ENCODE measurements around the gene POLK. TPM values are rescaled to one million over a fixed set of nuclear protein-coding genes. Genes with fewer than 3 reads are reported as not detected.

The POLK gene
- total RNA-seq, 1 donor, result 54.2 TPM

- no peak for DNase-seq (ENCODE audit: low read depth)
- TF ChIP-seq, protein P1, sequence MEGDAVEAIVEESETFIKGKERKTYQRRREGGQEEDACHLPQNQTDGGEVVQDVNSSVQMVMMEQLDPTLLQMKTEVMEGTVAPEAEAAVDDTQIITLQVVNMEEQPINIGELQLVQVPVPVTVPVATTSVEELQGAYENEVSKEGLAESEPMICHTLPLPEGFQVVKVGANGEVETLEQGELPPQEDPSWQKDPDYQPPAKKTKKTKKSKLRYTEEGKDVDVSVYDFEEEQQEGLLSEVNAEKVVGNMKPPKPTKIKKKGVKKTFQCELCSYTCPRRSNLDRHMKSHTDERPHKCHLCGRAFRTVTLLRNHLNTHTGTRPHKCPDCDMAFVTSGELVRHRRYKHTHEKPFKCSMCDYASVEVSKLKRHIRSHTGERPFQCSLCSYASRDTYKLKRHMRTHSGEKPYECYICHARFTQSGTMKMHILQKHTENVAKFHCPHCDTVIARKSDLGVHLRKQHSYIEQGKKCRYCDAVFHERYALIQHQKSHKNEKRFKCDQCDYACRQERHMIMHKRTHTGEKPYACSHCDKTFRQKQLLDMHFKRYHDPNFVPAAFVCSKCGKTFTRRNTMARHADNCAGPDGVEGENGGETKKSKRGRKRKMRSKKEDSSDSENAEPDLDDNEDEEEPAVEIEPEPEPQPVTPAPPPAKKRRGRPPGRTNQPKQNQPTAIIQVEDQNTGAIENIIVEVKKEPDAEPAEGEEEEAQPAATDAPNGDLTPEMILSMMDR (IDR thresholded peaks at IDR 0.05; ENCODE audit: insufficient read depth, low read length), result no peak
Measured at GRCh38 chr5:75538211-75538610, 26.5 kb downstream of the POLK start.

GRCh38 chr5:75545131-75545530 is 33.4 kb downstream of the POLK start:
- no peak for DNase-seq (ENCODE audit: low read depth)
- TF ChIP-seq, protein P1 (IDR thresholded peaks at IDR 0.05; ENCODE audit: insufficient read depth, low read length), result no peak
- no peak overlapping the region for H3K4me3 ChIP-seq (ENCODE audit: low read depth, low read length)

More at GRCh38 chr5:75538211-75538610, 26.5 kb downstream of the POLK start:
- H3K4me3 ChIP-seq (ENCODE audit: low read depth, low read length), result no peak overlapping the region

DNA sequence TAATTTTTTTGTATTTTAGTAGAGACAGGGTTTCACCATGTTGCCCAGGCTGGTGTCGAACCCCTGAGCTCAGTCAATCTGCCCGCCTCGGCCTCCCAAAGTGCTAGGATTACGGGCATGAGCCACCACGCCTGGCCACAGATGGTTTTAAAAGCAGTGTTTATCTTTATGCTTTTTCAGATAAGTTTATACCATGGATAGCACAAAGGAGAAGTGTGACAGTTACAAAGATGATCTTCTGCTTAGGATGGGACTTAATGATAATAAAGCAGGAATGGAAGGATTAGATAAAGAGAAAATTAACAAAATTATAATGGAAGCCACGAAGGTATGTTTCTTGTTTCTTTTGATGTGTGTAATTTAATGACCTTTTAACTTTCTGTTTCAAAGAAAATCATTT is 35.1 kb downstream of the POLK start:
- TF ChIP-seq, protein P1 (IDR thresholded peaks at IDR 0.05; ENCODE audit: insufficient read depth, low read length), result no peak

DNA sequence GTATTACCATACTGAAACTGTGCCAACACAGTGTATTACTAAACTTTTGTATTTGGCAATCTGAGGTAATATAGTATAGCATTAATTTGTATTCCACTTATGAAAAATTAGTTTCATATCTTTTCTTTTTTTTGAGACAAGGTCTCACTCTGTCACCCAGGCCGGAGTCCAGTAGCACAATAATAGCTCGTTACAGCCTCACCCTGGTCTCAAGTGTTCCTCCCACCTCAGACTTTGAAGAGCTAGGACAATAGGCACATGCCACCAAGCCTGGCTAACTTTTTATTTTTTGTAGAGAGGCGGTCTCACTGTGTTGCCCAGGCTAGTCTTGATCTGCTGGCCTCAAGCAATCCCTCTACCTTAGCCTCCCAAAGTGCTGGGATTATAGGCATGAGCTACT is 36.1 kb downstream of the POLK start:
- H3K4me3 ChIP-seq (ENCODE audit: low read depth, low read length), result no peak overlapping the region
- TF ChIP-seq, protein P1 (IDR thresholded peaks at IDR 0.05; ENCODE audit: insufficient read depth, low read length), result no peak
- DNase-seq (ENCODE audit: low read depth), result no peak

More for the DNA sequence above, 35.1 kb downstream of the POLK start:
- no peak overlapping the region for H3K4me3 ChIP-seq (ENCODE audit: low read depth, low read length)
- DNase-seq (ENCODE audit: low read depth), result no peak

GRCh38 chr5:75550597-75550996 is 38.9 kb downstream of the POLK start:
- DNase-seq (ENCODE audit: low read depth), result no peak
- no peak overlapping the region for H3K4me3 ChIP-seq (ENCODE audit: low read depth, low read length)
- TF ChIP-seq, protein P1 (IDR thresholded peaks at IDR 0.05; ENCODE audit: insufficient read depth, low read length), result no peak

- TF ChIP-seq, protein P1 (IDR thresholded peaks at IDR 0.05; ENCODE audit: insufficient read depth, low read length), result no peak
Measured at GRCh38 chr5:75551471-75551870, 39.8 kb downstream of the POLK start.

DNA sequence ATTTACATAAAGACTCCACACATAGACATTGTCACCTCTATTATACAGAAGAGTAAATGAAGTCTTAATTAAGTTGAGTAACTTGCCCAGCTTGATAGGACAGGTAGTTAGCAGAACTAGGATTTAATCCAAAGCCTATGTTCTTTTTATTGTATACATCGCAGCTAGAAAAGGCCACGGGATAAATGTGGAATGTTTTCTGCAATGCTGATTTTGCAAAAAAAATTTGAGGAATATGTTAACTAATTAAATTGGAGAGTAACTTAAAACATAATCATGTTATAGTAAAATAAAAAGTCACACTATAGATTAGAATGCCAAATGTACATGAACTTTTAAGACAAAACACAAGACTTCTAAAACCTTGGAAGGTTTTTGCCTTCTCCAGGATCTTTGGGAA is 41.1 kb downstream of the POLK start:
- TF ChIP-seq, protein P1 (IDR thresholded peaks at IDR 0.05; ENCODE audit: insufficient read depth, low read length), result no peak

More at GRCh38 chr5:75551471-75551870, 39.8 kb downstream of the POLK start:
- DNase-seq (ENCODE audit: low read depth), result peak; percentile 34
- no peak overlapping the region for H3K4me3 ChIP-seq (ENCODE audit: low read depth, low read length)

More for the DNA sequence above, 41.1 kb downstream of the POLK start:
- H3K4me3 ChIP-seq (ENCODE audit: low read depth, low read length), result no peak overlapping the region
- no peak for DNase-seq (ENCODE audit: low read depth)

All from fibroblast of the aortic adventitia (primary cell).